ENCODE measurements around the gene WNK2. TPM values are rescaled to one million over a fixed set of nuclear protein-coding genes. Genes with fewer than 3 reads are reported as not detected.

The WNK2 gene
- total RNA-seq, 4 donors from 2014 or later = 6.2 to 31.9 (median 18.9) TPM

- no peaks in the 10 kb centered on the region for H3K27me3 ChIP-seq
- no peaks in the 10 kb centered on the region for H3K4me1 ChIP-seq
- H3K9me3 ChIP-seq = no peaks in the 10 kb centered on the region
- intact Hi-C loops (cut with DNase I; ENCODE audit: low total_unique reads) = no loop called here
- no peak overlapping the region for H3K4me3 ChIP-seq
- no peak overlapping the region for H3K27ac ChIP-seq
- DNase-seq = no peak
- no peak for TF ChIP-seq CTCF (IDR thresholded peaks at IDR 0.05)
- no peak for TF ChIP-seq POLR2A (IDR thresholded peaks at IDR 0.05)
- no peaks in the 10 kb centered on the region for H3K36me3 ChIP-seq
Measured at GRCh38 chr9:93156475-93157008, 27.4 kb upstream of the WNK2 start.

- Histone ChIP-seq H3K4me1 (no peaks in the 10 kb centered on the region), H3K27ac (no peak overlapping the region), H3K9me3 (no peaks in the 10 kb centered on the region), H3K4me3 (no peak overlapping the region), H3K36me3 (no peaks in the 10 kb centered on the region), H3K27me3 (no peaks in the 10 kb centered on the region)
- DNase-seq = peak; percentile 79 to 84
- no peak for TF ChIP-seq POLR2A (IDR thresholded peaks at IDR 0.05)
- TF ChIP-seq CTCF (IDR thresholded peaks at IDR 0.05) = peak; percentile 94 to 99 (median 98)
- intact Hi-C loops (cut with DNase I; ENCODE audit: low total_unique reads) = loop anchor here (10.0 kb wide), 1 partner anchor 135 kb away; no protein-coding TSS in a partner anchor
Measured at GRCh38 chr9:93159601-93160471, 24.1 kb upstream of the WNK2 start.

GRCh38 chr9:93161786-93162562 is 22.0 kb upstream of the WNK2 start:
- H3K4me3 ChIP-seq = no peak overlapping the region
- TF ChIP-seq POLR2A (IDR thresholded peaks at IDR 0.05) (no peak), CTCF (IDR thresholded peaks at IDR 0.05) (no peak)
- no peaks in the 10 kb centered on the region for H3K9me3 ChIP-seq
- no peak overlapping the region for H3K27ac ChIP-seq
- no peaks in the 10 kb centered on the region for H3K36me3 ChIP-seq
- intact Hi-C loops (cut with DNase I; ENCODE audit: low total_unique reads) = loop anchor here (10.0 kb wide), 1 partner anchor 133 kb away; no protein-coding TSS in a partner anchor
- no peaks in the 10 kb centered on the region for H3K4me1 ChIP-seq
- no peaks in the 10 kb centered on the region for H3K27me3 ChIP-seq
- DNase-seq = no peak

- Histone ChIP-seq H3K36me3 (no peaks in the 10 kb centered on the region), H3K9me3 (no peaks in the 10 kb centered on the region), H3K27me3 (no peaks in the 10 kb centered on the region), H3K27ac (no peak overlapping the region), H3K4me3 (no peak overlapping the region), H3K4me1 (no peaks in the 10 kb centered on the region)
- no peak for TF ChIP-seq CTCF (IDR thresholded peaks at IDR 0.05)
- TF ChIP-seq POLR2A (IDR thresholded peaks at IDR 0.05) = no peak
- intact Hi-C loops (cut with DNase I; ENCODE audit: low total_unique reads) = loop anchor here (10.0 kb wide), 1 partner anchor 131 kb away; no protein-coding TSS in a partner anchor
- DNase-seq = no peak
Measured at GRCh38 chr9:93164085-93164484, 19.9 kb upstream of the WNK2 start.
